Astrocyte of the spinal cord (primary cell): ENCODE data around the gene LEMD1.

Source experiments
- DNase-seq: peaks from one replicate; pipeline ENCODE4 v3.0.0; 2011; ENCODE audit warnings: low read depth, low spot score
- H3K4me3 ChIP-seq: 2 replicates; pipeline ENCODE4 v1.5.1; 2011; ENCODE audit warnings: low read depth, mild to moderate bottlenecking, low read length, moderate library complexity
- CTCF ChIP-seq: IDR thresholded peaks from 2 replicates; pipeline ENCODE4 v1.5.1; 2012; ENCODE audit warnings: low read depth, mild to moderate bottlenecking, low read length, inconsistent platforms
- in situ Hi-C: cut with HindIII; loops from 2 replicates; pipeline ENCODE4 v1.10.0; 2017; ENCODE audit warnings: low sequenced_read_pairs

Gene LEMD1

GRCh38 chr1:205350691-205351141 lies 71.1 kb downstream of the LEMD1 start:
- H3K4me3 ChIP-seq = no peak overlapping the region
- TF ChIP-seq CTCF = no peak
- DNase-seq = no peak
- in situ Hi-C loops = no loop called here

GRCh38 chr1:205350124-205350523 lies 71.7 kb downstream of the LEMD1 start:
- TF ChIP-seq CTCF = no peak
- DNase-seq = no peak
- in situ Hi-C loops = no loop called here
- no peak overlapping the region for H3K4me3 ChIP-seq

GRCh38 chr1:205348554-205349487 lies 73.0 kb downstream of the LEMD1 start:
- DNase-seq = no peak
- H3K4me3 ChIP-seq = no peak overlapping the region
- TF ChIP-seq CTCF = no peak
- in situ Hi-C loops = no loop called here

- H3K4me3 ChIP-seq = no peak overlapping the region
- in situ Hi-C loops = no loop called here
- no peak for DNase-seq
- TF ChIP-seq CTCF = no peak
Observed at GRCh38 chr1:205346956-205347574, 74.8 kb downstream of the LEMD1 start.

- no peak overlapping the region for H3K4me3 ChIP-seq
- no peak for DNase-seq
- no peak for TF ChIP-seq CTCF
- in situ Hi-C loops = no loop called here
Observed at GRCh38 chr1:205345761-205346160, 76.1 kb downstream of the LEMD1 start.

GRCh38 chr1:205344066-205344928 lies 77.6 kb downstream of the LEMD1 start:
- in situ Hi-C loops = no loop called here
- no peak overlapping the region for H3K4me3 ChIP-seq
- no peak for DNase-seq
- TF ChIP-seq CTCF = no peak
